ENCODE results near the gene PTGDR. TPM values are rescaled to one million over a fixed set of nuclear protein-coding genes. Genes with fewer than 3 reads are reported as not detected.
A peak's percentile ranks its signal among the peaks of the same experiment; 100 is the strongest.

PTGDR gene
- total RNA-seq, 1 experiment from 2014 or later = not detected

DNA sequence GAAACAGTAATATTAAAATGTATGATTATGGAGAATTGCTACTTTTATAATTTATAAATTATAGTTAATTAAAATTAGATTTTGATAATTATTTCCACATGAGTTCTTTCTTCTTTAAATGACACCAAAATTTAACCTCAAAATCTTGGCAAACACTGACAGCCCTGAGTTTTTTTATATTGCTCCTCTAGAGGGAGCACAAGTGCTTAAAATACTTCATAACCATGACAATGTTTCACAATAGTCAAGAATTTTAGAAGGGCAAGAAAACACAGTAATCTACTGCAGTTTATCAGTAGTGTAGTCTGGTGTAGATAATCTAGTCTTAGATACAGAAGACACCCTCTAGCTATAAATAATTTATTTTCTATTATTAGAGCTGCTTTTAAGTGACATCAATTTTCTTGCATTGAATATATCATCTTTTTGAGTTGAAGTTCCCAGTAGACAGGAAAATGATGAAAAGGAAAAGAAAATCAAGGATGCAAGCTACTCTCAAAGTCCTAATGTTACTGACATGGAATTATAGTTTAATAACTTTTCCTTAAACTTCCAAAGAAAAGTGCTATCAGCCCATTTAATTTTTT lies 32.3 kb downstream of the PTGDR start:
- H3K36me3 ChIP-seq (ENCODE audit: low read depth, low read length) = no peaks in the 10 kb centered on the region
- ChIA-PET CTCF (no interaction called here), POLR2A (ENCODE audit: unreplicated experiment) (no interaction called here)
- TF ChIP-seq, protein P1, sequence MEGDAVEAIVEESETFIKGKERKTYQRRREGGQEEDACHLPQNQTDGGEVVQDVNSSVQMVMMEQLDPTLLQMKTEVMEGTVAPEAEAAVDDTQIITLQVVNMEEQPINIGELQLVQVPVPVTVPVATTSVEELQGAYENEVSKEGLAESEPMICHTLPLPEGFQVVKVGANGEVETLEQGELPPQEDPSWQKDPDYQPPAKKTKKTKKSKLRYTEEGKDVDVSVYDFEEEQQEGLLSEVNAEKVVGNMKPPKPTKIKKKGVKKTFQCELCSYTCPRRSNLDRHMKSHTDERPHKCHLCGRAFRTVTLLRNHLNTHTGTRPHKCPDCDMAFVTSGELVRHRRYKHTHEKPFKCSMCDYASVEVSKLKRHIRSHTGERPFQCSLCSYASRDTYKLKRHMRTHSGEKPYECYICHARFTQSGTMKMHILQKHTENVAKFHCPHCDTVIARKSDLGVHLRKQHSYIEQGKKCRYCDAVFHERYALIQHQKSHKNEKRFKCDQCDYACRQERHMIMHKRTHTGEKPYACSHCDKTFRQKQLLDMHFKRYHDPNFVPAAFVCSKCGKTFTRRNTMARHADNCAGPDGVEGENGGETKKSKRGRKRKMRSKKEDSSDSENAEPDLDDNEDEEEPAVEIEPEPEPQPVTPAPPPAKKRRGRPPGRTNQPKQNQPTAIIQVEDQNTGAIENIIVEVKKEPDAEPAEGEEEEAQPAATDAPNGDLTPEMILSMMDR (conservative IDR thresholded peaks at IDR 0.05; ENCODE audit: low read depth, low read length) = peak; percentile 83
- no peak for TF ChIP-seq EZH2phosphoT487 (IDR thresholded peaks at IDR 0.05; ENCODE audit: borderline replicate concordance, low read length)
- H2AFZ ChIP-seq (ENCODE audit: low read length) = no peak overlapping the region
- no peaks in the 10 kb centered on the region for H3K79me2 ChIP-seq (ENCODE audit: low read length)
- no peaks in the 10 kb centered on the region for H3F3A ChIP-seq (ENCODE audit: low read length, unreplicated experiment)
- BruUV-seq (replicated peaks) = no TSS peak
- no peaks in the 10 kb centered on the region for H3K27me3 ChIP-seq (ENCODE audit: low read length)
- intact Hi-C loops (cut with micrococcal nuclease) = loop anchor here (1.0 to 10.0 kb wide), 6 partner anchors 29 to 255 kb away; partner anchors contain the start of genes GPR137C and TXNDC16
- H3K4me3 ChIP-seq (ENCODE audit: low read length) = no peak overlapping the region
- no peak overlapping the region for H3K4me2 ChIP-seq (ENCODE audit: low read length)
- H3K4me1 ChIP-seq (ENCODE audit: insufficient read depth, low read length) = no peaks in the 10 kb centered on the region
- H3K9ac ChIP-seq (ENCODE audit: low read length) = no peak overlapping the region
- no peaks in the 10 kb centered on the region for H3K9me2 ChIP-seq (replicated peaks; ENCODE audit: low read length)
- ATAC-seq (peak; percentile 72), DNase-seq (peak; percentile 80)
- H3K9me3 ChIP-seq (ENCODE audit: low read length) = no peaks in the 10 kb centered on the region
- H4K20me1 ChIP-seq (ENCODE audit: low read length) = no peaks in the 10 kb centered on the region
- H3K27ac ChIP-seq (ENCODE audit: low read length) = no peak overlapping the region

DNA sequence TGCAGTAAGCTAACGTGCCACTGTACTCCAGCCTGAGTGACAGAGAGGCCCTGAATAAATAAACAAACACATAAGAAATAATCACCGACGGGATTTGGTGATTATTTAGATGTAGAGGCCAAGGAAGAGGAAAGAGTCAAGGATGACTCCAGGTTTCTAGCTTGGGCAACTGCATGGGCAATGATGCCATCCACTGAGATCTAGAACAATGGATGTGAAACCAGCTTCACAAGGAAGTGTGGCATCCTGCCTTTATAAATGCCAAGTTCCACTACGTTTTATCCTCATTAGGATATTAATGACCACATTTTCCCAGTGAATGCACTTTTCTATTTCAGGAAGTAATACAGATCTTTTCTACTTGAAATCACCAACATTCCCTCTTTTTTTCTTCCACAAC lies 35.7 kb downstream of the PTGDR start:
- TF ChIP-seq EZH2 (IDR thresholded peaks at IDR 0.05; ENCODE audit: low read length, unreplicated experiment) = no peak
- TF ChIP-seq, protein P1 (conservative IDR thresholded peaks at IDR 0.05; ENCODE audit: low read depth, low read length) = no peak
- TF ChIP-seq EZH2phosphoT487 (IDR thresholded peaks at IDR 0.05; ENCODE audit: borderline replicate concordance, low read length) = no peak
- H3K4me3 ChIP-seq (ENCODE audit: low read length) = no peak overlapping the region
- no peaks in the 10 kb centered on the region for H3F3A ChIP-seq (ENCODE audit: low read length, unreplicated experiment)
- POLR2A ChIA-PET (ENCODE audit: unreplicated experiment) = no interaction called here
- H3K9me3 ChIP-seq (ENCODE audit: low read length) = no peaks in the 10 kb centered on the region
- H2AFZ ChIP-seq (ENCODE audit: low read length) = no peak overlapping the region
- no peaks in the 10 kb centered on the region for H3K36me3 ChIP-seq (ENCODE audit: low read depth, low read length)
- CTCF ChIA-PET = interaction anchor here (0.6 kb wide), 1 partner anchor 107 kb away, joined by 3 read pairs; no protein-coding TSS in a partner anchor
- no peaks in the 10 kb centered on the region for H3K79me2 ChIP-seq (ENCODE audit: low read length)
- ATAC-seq (no peak), DNase-seq (no peak)
- H3K27me3 ChIP-seq (ENCODE audit: low read length) = no peaks in the 10 kb centered on the region
- no peaks in the 10 kb centered on the region for H3K4me1 ChIP-seq (ENCODE audit: insufficient read depth, low read length)
- no peak overlapping the region for H3K4me2 ChIP-seq (ENCODE audit: low read length)
- no peaks in the 10 kb centered on the region for H4K20me1 ChIP-seq (ENCODE audit: low read length)
- no peak overlapping the region for H3K9ac ChIP-seq (ENCODE audit: low read length)
- H3K9me2 ChIP-seq (replicated peaks; ENCODE audit: low read length) = no peaks in the 10 kb centered on the region
- intact Hi-C loops (cut with micrococcal nuclease) = loop anchor here (5.0 kb wide), 2 partner anchors 89 to 109 kb away; no protein-coding TSS in a partner anchor
- no TSS peak for BruUV-seq (replicated peaks)
- no peak overlapping the region for H3K27ac ChIP-seq (ENCODE audit: low read length)

DNA sequence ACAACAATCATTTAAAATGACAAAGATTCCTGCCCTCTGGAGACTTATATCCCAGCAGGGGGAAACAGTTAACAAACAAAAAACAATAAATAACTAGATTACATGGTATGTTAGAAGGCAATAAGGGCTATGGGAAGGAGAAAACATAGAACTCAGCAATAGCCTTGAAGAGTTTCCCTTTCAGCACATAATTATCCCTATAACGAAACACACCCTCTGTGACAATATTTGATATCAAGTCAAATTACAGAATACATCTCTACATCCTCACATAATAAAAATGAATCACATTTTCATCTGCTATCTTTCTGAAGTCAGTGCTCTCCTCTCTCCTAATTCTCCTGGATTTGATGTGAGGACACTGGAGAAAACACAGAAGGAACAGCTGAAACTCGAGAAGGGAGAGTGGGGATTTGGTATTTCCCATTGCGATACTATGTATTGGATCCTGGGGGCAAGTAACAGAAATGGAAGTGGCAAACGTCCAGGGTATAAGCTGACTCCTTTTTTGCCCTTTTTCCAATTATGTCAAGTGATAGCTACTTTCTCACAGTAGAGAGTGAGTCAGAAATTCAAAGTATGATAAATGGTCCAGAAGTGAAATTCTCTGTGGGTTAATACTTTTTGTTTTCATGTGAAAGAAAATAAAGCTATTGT lies 36.9 kb downstream of the PTGDR start:
- Histone ChIP-seq H3K36me3 (ENCODE audit: low read depth, low read length) (no peaks in the 10 kb centered on the region), H3K79me2 (ENCODE audit: low read length) (no peaks in the 10 kb centered on the region), H3K27ac (ENCODE audit: low read length) (no peak overlapping the region), H4K20me1 (ENCODE audit: low read length) (no peaks in the 10 kb centered on the region), H3K9ac (ENCODE audit: low read length) (no peak overlapping the region), H3K4me3 (ENCODE audit: low read length) (no peak overlapping the region), H3K4me2 (ENCODE audit: low read length) (no peak overlapping the region), H2AFZ (ENCODE audit: low read length) (no peak overlapping the region), H3K27me3 (ENCODE audit: low read length) (no peaks in the 10 kb centered on the region), H3K9me3 (ENCODE audit: low read length) (no peaks in the 10 kb centered on the region), H3K9me2 (replicated peaks; ENCODE audit: low read length) (no peaks in the 10 kb centered on the region), H3K4me1 (ENCODE audit: insufficient read depth, low read length) (no peaks in the 10 kb centered on the region), H3F3A (ENCODE audit: low read length, unreplicated experiment) (no peaks in the 10 kb centered on the region)
- CTCF ChIA-PET = no interaction called here
- POLR2A ChIA-PET (ENCODE audit: unreplicated experiment) = interaction anchor here (0.6 kb wide), 1 partner anchor 306 kb away, joined by 3 read pairs; no protein-coding TSS in a partner anchor
- DNase-seq (no peak), ATAC-seq (no peak; the same call in 1 of the 2 replicates)
- no TSS peak for BruUV-seq (replicated peaks)
- TF ChIP-seq, protein P1 (conservative IDR thresholded peaks at IDR 0.05; ENCODE audit: low read depth, low read length) = no peak
- TF ChIP-seq EZH2phosphoT487 (IDR thresholded peaks at IDR 0.05; ENCODE audit: borderline replicate concordance, low read length) (no peak), EZH2 (IDR thresholded peaks at IDR 0.05; ENCODE audit: low read length, unreplicated experiment) (no peak)
- intact Hi-C loops (cut with micrococcal nuclease) = loop anchor here (5.0 kb wide), 2 partner anchors 88 to 108 kb away; no protein-coding TSS in a partner anchor
